ENCODE measurements around the gene PAPOLG. TPM values are rescaled to one million over a fixed set of nuclear protein-coding genes. Genes with fewer than 3 reads are reported as not detected.
A peak's percentile ranks its signal among the peaks of the same experiment; 100 is the strongest.

PAPOLG gene
- total and polyA plus RNA-seq, 2 of the 13 experiments (the other 11 are each of a cell fraction or from before 2014, with no cell fraction given), result 10.1 to 10.4 TPM

GRCh38 chr2:60756097-60757087, at the start of gene PAPOLG (continued):
- TF ChIP-seq POGK (CRISPR knock-in tag; conservative IDR thresholded peaks at IDR 0.05), result 0 out of 2 replicates have a peak, but pooled peaks have one; percentile 36
- TF ChIP-seq PRDM15 (CRISPR knock-in tag; IDR thresholded peaks at IDR 0.05), result no peak; the same call in 1 of the 2 replicates
- no peak for TF ChIP-seq ZNF724P (CRISPR knock-in tag; IDR thresholded peaks at IDR 0.05; ENCODE audit: borderline replicate concordance)
- no peak for TF ChIP-seq ZNF577 (CRISPR knock-in tag; IDR thresholded peaks at IDR 0.05; ENCODE audit: borderline replicate concordance, low read depth)
- TF ChIP-seq PAXIP1 (CRISPR knock-in tag; conservative IDR thresholded peaks at IDR 0.05), result no peak; the same call in 1 of the 2 replicates
- TF ChIP-seq CTCF (CRISPR knock-in tag; IDR thresholded peaks at IDR 0.05), result no peak
- TF ChIP-seq ELF4 (CRISPR knock-in tag; IDR thresholded peaks at IDR 0.05; ENCODE audit: borderline replicate concordance), result no peak
- no peak for TF ChIP-seq ZNF343 (CRISPR knock-in tag; IDR thresholded peaks at IDR 0.05)
- no peak for TF ChIP-seq GPN1 (CRISPR knock-in tag; IDR thresholded peaks at IDR 0.05; ENCODE audit: borderline replicate concordance)
- TF ChIP-seq ZNF263 (CRISPR knock-in tag; IDR thresholded peaks at IDR 0.05), result peak; percentile 73; the same call in 1 of the 2 replicates
- TF ChIP-seq CENPX (CRISPR knock-in tag; IDR thresholded peaks at IDR 0.05), result no peak
- no peak for TF ChIP-seq PTBP1 (IDR thresholded peaks at IDR 0.05; ENCODE audit: low read depth, low read length, poor library complexity, severe bottlenecking)
- TF ChIP-seq ZFYVE20 (CRISPR knock-in tag; IDR thresholded peaks at IDR 0.05; ENCODE audit: borderline replicate concordance, low read depth), result no peak

All from HepG2 (cell line).